ENCODE results near the gene SCCPDH.

GRCh38 chr1:246681900-246682895, 42.0 kb upstream of the SCCPDH start:
- TF ChIP-seq, protein P1, sequence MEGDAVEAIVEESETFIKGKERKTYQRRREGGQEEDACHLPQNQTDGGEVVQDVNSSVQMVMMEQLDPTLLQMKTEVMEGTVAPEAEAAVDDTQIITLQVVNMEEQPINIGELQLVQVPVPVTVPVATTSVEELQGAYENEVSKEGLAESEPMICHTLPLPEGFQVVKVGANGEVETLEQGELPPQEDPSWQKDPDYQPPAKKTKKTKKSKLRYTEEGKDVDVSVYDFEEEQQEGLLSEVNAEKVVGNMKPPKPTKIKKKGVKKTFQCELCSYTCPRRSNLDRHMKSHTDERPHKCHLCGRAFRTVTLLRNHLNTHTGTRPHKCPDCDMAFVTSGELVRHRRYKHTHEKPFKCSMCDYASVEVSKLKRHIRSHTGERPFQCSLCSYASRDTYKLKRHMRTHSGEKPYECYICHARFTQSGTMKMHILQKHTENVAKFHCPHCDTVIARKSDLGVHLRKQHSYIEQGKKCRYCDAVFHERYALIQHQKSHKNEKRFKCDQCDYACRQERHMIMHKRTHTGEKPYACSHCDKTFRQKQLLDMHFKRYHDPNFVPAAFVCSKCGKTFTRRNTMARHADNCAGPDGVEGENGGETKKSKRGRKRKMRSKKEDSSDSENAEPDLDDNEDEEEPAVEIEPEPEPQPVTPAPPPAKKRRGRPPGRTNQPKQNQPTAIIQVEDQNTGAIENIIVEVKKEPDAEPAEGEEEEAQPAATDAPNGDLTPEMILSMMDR (IDR thresholded peaks at IDR 0.05): no peak
- TF ChIP-seq POLR2A (IDR thresholded peaks at IDR 0.05): no peak

Data from sigmoid colon (tissue), 3 donors.